Stimulated activated memory B cell treated with anti-CD40 and anti-IgM and Interleukin-4, amounts not matched to agents 10 μg/mL and 1 μg/mL and 100 μg/mL, for 72 hours (primary cell): ENCODE results near the gene HCK.

Experiments used
- ATAC-seq: fragments of 150-1000 bp; cut with Tn5 transposase; 2 replicates; pipeline ENCODE4 v1.10.0; 2021
- H3K27ac Mint-ChIP-seq: one replicate; pipeline ENCODE4 v1.8.0; 2022; ENCODE audit warnings: mild to moderate bottlenecking, mixed read lengths
- H3K27me3 Mint-ChIP-seq: one replicate; pipeline ENCODE4 v1.8.0; 2022; ENCODE audit warnings: mixed read lengths
- H3K36me3 Mint-ChIP-seq: one replicate; pipeline ENCODE4 v1.8.0; 2022; ENCODE audit warnings: mixed read lengths
- H3K4me1 Mint-ChIP-seq: one replicate; pipeline ENCODE4 v1.8.0; 2022; ENCODE audit warnings: mixed read lengths
- H3K4me3 Mint-ChIP-seq: one replicate; pipeline ENCODE4 v1.8.0; 2022; ENCODE audit warnings: mild to moderate bottlenecking, moderate library complexity, mixed read lengths
- H3K9me3 Mint-ChIP-seq: one replicate; pipeline ENCODE4 v1.8.0; 2022; ENCODE audit warnings: mixed read lengths

HCK gene

GRCh38 chr20:32138921-32139320, 86.9 kb downstream of the HCK start:
- Mint-ChIP-seq H3K27ac (no peak overlapping the region), H3K27me3 (no peaks in the 10 kb centered on the region), H3K36me3 (peaks cover 67% of the 10 kb centered on the region), H3K9me3 (no peaks in the 10 kb centered on the region), H3K4me1 (peaks cover 5% of the 10 kb centered on the region), H3K4me3 (no peak overlapping the region)
- ATAC-seq, result no peak

- H3K36me3 Mint-ChIP-seq, result peaks cover 74% of the 10 kb centered on the region
- no peak for ATAC-seq
- H3K9me3 Mint-ChIP-seq, result no peaks in the 10 kb centered on the region
- no peak overlapping the region for H3K27ac Mint-ChIP-seq
- H3K27me3 Mint-ChIP-seq, result no peaks in the 10 kb centered on the region
- no peak overlapping the region for H3K4me3 Mint-ChIP-seq
- H3K4me1 Mint-ChIP-seq, result peaks cover 5% of the 10 kb centered on the region
These were observed 87.9 kb downstream of the HCK start for GRCh38 chr20:32139947-32140346.

- ATAC-seq, result no peak
- Mint-ChIP-seq H3K9me3 (no peaks in the 10 kb centered on the region), H3K36me3 (peaks cover 76% of the 10 kb centered on the region), H3K4me3 (no peak overlapping the region), H3K4me1 (peaks cover 5% of the 10 kb centered on the region), H3K27ac (no peak overlapping the region), H3K27me3 (no peaks in the 10 kb centered on the region)
These were observed 88.6 kb downstream of the HCK start for GRCh38 chr20:32140603-32141002.

GRCh38 chr20:32141465-32141980, 89.5 kb downstream of the HCK start:
- Mint-ChIP-seq H3K4me1 (peaks cover 5% of the 10 kb centered on the region), H3K27me3 (no peaks in the 10 kb centered on the region), H3K9me3 (no peaks in the 10 kb centered on the region), H3K36me3 (peaks cover 84% of the 10 kb centered on the region), H3K27ac (no peak overlapping the region), H3K4me3 (no peak overlapping the region)
- ATAC-seq, result no peak

- no peak for ATAC-seq
- Mint-ChIP-seq H3K9me3 (no peaks in the 10 kb centered on the region), H3K27me3 (no peaks in the 10 kb centered on the region), H3K36me3 (peaks cover 85% of the 10 kb centered on the region), H3K27ac (no peak overlapping the region), H3K4me3 (no peak overlapping the region), H3K4me1 (peaks cover 5% of the 10 kb centered on the region)
These were observed 90.0 kb downstream of the HCK start for GRCh38 chr20:32142088-32142487.

GRCh38 chr20:32142991-32143390, 90.9 kb downstream of the HCK start:
- Mint-ChIP-seq H3K36me3 (peaks cover 79% of the 10 kb centered on the region), H3K27me3 (no peaks in the 10 kb centered on the region), H3K4me3 (no peak overlapping the region), H3K27ac (no peak overlapping the region), H3K4me1 (peaks cover 5% of the 10 kb centered on the region), H3K9me3 (no peaks in the 10 kb centered on the region)
- no peak for ATAC-seq

- H3K27ac Mint-ChIP-seq, result no peak overlapping the region
- no peaks in the 10 kb centered on the region for H3K27me3 Mint-ChIP-seq
- no peak overlapping the region for H3K4me3 Mint-ChIP-seq
- no peak for ATAC-seq
- H3K9me3 Mint-ChIP-seq, result no peaks in the 10 kb centered on the region
- H3K36me3 Mint-ChIP-seq, result peaks cover 75% of the 10 kb centered on the region
- no peaks in the 10 kb centered on the region for H3K4me1 Mint-ChIP-seq
These were observed 93.0 kb downstream of the HCK start for GRCh38 chr20:32144898-32145662.

GRCh38 chr20:32149566-32150170, 97.6 kb downstream of the HCK start:
- Mint-ChIP-seq H3K36me3 (peaks cover 63% of the 10 kb centered on the region), H3K9me3 (no peaks in the 10 kb centered on the region), H3K4me3 (no peak overlapping the region), H3K4me1 (no peaks in the 10 kb centered on the region), H3K27me3 (no peaks in the 10 kb centered on the region), H3K27ac (no peak overlapping the region)
- no peak for ATAC-seq

GRCh38 chr20:32150291-32150848, 98.3 kb downstream of the HCK start:
- no peak overlapping the region for H3K4me3 Mint-ChIP-seq
- H3K36me3 Mint-ChIP-seq, result peaks cover 62% of the 10 kb centered on the region
- H3K27me3 Mint-ChIP-seq, result no peaks in the 10 kb centered on the region
- no peak for ATAC-seq
- no peak overlapping the region for H3K27ac Mint-ChIP-seq
- H3K9me3 Mint-ChIP-seq, result no peaks in the 10 kb centered on the region
- H3K4me1 Mint-ChIP-seq, result peaks cover 6% of the 10 kb centered on the region
